ENCODE measurements around the gene LARP1.

GRCh38 chr5:154817815-154818214 is 62.6 kb downstream of the LARP1 start:
- no peak for TF ChIP-seq CTCF (IDR thresholded peaks at IDR 0.05; ENCODE audit: low read depth, low read length, poor library complexity, severe bottlenecking)
- no peak for TF ChIP-seq EZH2phosphoT487 (IDR thresholded peaks at IDR 0.05; ENCODE audit: borderline replicate concordance, low read length)
